GM12891 (cell line): ENCODE measurements around the gene ATG14.

Experiments
- PAX5 ChIP-seq: IDR thresholded peaks from 2 replicates; pipeline ENCODE4 v1.6.1; 2011; ENCODE audit warnings: low read length, moderate library complexity, mild to moderate bottlenecking; ENCODE audit not compliant: insufficient read depth, severe bottlenecking
- POLR2A ChIP-seq: IDR thresholded peaks from 2 replicates; pipeline ENCODE4 v1.6.1; 2011; ENCODE audit warnings: low read depth, low read length, control low read depth
- POLR2AphosphoS5 ChIP-seq: IDR thresholded peaks from 2 replicates; pipeline ENCODE4 v1.6.1; 2011; ENCODE audit warnings: low read depth, low read length, control low read depth
- POU2F2 ChIP-seq: IDR thresholded peaks from 2 replicates; pipeline ENCODE4 v1.6.1; 2011; ENCODE audit warnings: low read depth, mild to moderate bottlenecking, control low read depth, low read length, moderate library complexity
- SPI1 ChIP-seq: IDR thresholded peaks from 2 replicates; pipeline ENCODE4 v1.6.1; 2011; ENCODE audit warnings: low read depth, low read length, control low read depth
- TAF1 ChIP-seq: IDR thresholded peaks from 2 replicates; pipeline ENCODE4 v1.6.1; 2011; ENCODE audit warnings: low read depth, low read length, control low read depth

- no peak for TF ChIP-seq POLR2AphosphoS5
- no peak for TF ChIP-seq POLR2A
- no peak for TF ChIP-seq SPI1
- no peak for TF ChIP-seq TAF1
- no peak for TF ChIP-seq POU2F2
- TF ChIP-seq PAX5: no peak
Measured at GRCh38 chr14:55329999-55330710, 81.5 kb downstream of the ATG14 start.
